ENCODE data around the gene PLEKHM1.

Gene PLEKHM1

GRCh38 chr17:45409659-45410076 is 80.9 kb downstream of the PLEKHM1 start:
- peak overlapping the region; percentile 87 for H3K4me3 ChIP-seq (ENCODE audit: low read length, poor library complexity, severe bottlenecking)
- H3K4me1 ChIP-seq (ENCODE audit: insufficient read depth, low read length, poor library complexity, severe bottlenecking): peaks cover 57% of the 10 kb centered on the region
- H3K36me3 ChIP-seq (ENCODE audit: insufficient read depth, low read length): peaks cover 9% of the 10 kb centered on the region; the same call in 1 of the 2 replicates
- TF ChIP-seq CTCF (conservative IDR thresholded peaks at IDR 0.05; ENCODE audit: low read length) (no peak; the same call in 1 of the 2 replicates), EZH2phosphoT487 (IDR thresholded peaks at IDR 0.05; ENCODE audit: borderline replicate concordance) (no peak)
- H3K9ac ChIP-seq (ENCODE audit: low read depth, low read length, poor library complexity, severe bottlenecking): peak overlapping the region; percentile 91
- no peaks in the 10 kb centered on the region for H3K9me3 ChIP-seq (ENCODE audit: insufficient read depth, low read depth, low read length)
- peak overlapping the region; percentile 80 for H3K4me2 ChIP-seq (ENCODE audit: low read depth, low read length, poor library complexity, severe bottlenecking)
- H4K20me1 ChIP-seq (ENCODE audit: insufficient read depth, low read length, poor library complexity, severe bottlenecking): peaks cover 14% of the 10 kb centered on the region
- no peaks in the 10 kb centered on the region for H3K9me2 ChIP-seq (replicated peaks; ENCODE audit: low read depth, low read length)
- no peaks in the 10 kb centered on the region for H3F3A ChIP-seq (ENCODE audit: low read depth)
- peaks cover 57% of the 10 kb centered on the region for H3K79me2 ChIP-seq (ENCODE audit: insufficient read depth, low read length)
- H2AFZ ChIP-seq (ENCODE audit: low read length): peak overlapping the region; percentile 84; the same call in 1 of the 2 replicates
- no peaks in the 10 kb centered on the region for H3K27me3 ChIP-seq (ENCODE audit: insufficient read depth, low read length, poor library complexity, severe bottlenecking)

DNA sequence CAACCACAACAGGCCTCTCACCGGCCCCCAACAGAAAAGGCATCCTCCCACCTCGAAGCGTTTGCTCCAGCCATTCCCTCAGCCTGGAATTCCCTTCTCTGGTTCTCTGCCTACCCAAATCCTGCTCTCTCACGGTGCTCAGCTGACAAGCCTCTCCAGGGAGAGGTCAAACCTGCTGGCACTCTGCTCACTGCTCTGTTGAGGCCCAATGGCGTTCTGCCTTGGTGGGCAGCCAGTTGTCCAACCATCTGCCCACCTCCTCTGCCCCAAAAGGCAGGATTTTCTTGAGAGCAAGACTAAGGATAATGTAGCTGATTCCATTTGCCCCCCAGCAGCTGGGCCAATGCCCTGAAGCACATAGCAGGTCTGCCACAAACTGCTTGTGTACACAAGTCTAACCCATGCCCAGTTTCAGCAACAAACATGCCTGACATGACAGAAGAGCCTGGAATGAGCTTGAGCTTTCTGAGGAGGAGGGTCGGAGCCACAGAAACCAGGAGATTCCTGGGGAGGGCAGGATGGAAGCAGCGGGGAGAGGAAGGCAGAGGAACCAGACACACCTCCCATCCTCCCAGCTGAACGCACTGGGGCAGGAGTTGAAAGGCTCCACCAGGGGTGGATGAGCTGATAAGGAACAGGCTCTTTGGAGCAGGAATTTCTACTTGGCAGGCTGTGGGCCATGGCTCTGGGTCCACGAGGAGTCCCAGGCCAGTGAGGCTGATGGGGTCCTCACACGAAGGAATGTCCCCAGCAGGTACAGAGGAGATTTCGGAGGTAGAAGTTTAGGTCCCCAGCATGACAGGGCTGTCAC is 81.7 kb downstream of the PLEKHM1 start:
- Histone ChIP-seq H3K27me3 (ENCODE audit: insufficient read depth, low read length, poor library complexity, severe bottlenecking) (no peaks in the 10 kb centered on the region), H3K79me2 (ENCODE audit: insufficient read depth, low read length) (peaks cover 57% of the 10 kb centered on the region), H3K4me2 (ENCODE audit: low read depth, low read length, poor library complexity, severe bottlenecking) (peak overlapping the region; percentile 80), H3K36me3 (ENCODE audit: insufficient read depth, low read length) (peaks cover 18% of the 10 kb centered on the region; the same call in 1 of the 2 replicates), H3K9ac (ENCODE audit: low read depth, low read length, poor library complexity, severe bottlenecking) (peak overlapping the region; percentile 91), H3K9me3 (ENCODE audit: insufficient read depth, low read depth, low read length) (no peaks in the 10 kb centered on the region), H3K9me2 (replicated peaks; ENCODE audit: low read depth, low read length) (no peaks in the 10 kb centered on the region), H3K4me3 (ENCODE audit: low read length, poor library complexity, severe bottlenecking) (peak overlapping the region; percentile 87), H3F3A (ENCODE audit: low read depth) (no peaks in the 10 kb centered on the region), H3K4me1 (ENCODE audit: insufficient read depth, low read length, poor library complexity, severe bottlenecking) (peaks cover 57% of the 10 kb centered on the region), H4K20me1 (ENCODE audit: insufficient read depth, low read length, poor library complexity, severe bottlenecking) (peaks cover 14% of the 10 kb centered on the region), H2AFZ (ENCODE audit: low read length) (no peak overlapping the region)
- TF ChIP-seq CTCF (conservative IDR thresholded peaks at IDR 0.05; ENCODE audit: low read length): no peak

- peaks cover 41% of the 10 kb centered on the region for H3K4me1 ChIP-seq (ENCODE audit: insufficient read depth, low read length, poor library complexity, severe bottlenecking)
- H3K36me3 ChIP-seq (ENCODE audit: insufficient read depth, low read length): peaks cover 43% of the 10 kb centered on the region; the same call in 1 of the 2 replicates
- no peak overlapping the region for H3K4me3 ChIP-seq (ENCODE audit: low read length, poor library complexity, severe bottlenecking)
- no peak overlapping the region for H3K4me2 ChIP-seq (ENCODE audit: low read depth, low read length, poor library complexity, severe bottlenecking)
- no peaks in the 10 kb centered on the region for H3K9me3 ChIP-seq (ENCODE audit: insufficient read depth, low read depth, low read length)
- no peaks in the 10 kb centered on the region for H3K27me3 ChIP-seq (ENCODE audit: insufficient read depth, low read length, poor library complexity, severe bottlenecking)
- peaks cover 14% of the 10 kb centered on the region for H4K20me1 ChIP-seq (ENCODE audit: insufficient read depth, low read length, poor library complexity, severe bottlenecking)
- no peak overlapping the region for H2AFZ ChIP-seq (ENCODE audit: low read length)
- TF ChIP-seq EZH2phosphoT487 (IDR thresholded peaks at IDR 0.05; ENCODE audit: borderline replicate concordance) (no peak), CTCF (conservative IDR thresholded peaks at IDR 0.05; ENCODE audit: low read length) (no peak)
- H3K79me2 ChIP-seq (ENCODE audit: insufficient read depth, low read length): peaks cover 50% of the 10 kb centered on the region
- no peaks in the 10 kb centered on the region for H3F3A ChIP-seq (ENCODE audit: low read depth)
- no peaks in the 10 kb centered on the region for H3K9me2 ChIP-seq (replicated peaks; ENCODE audit: low read depth, low read length)
- H3K9ac ChIP-seq (ENCODE audit: low read depth, low read length, poor library complexity, severe bottlenecking): no peak overlapping the region
Measured at GRCh38 chr17:45406107-45406506, 84.4 kb downstream of the PLEKHM1 start.
